GM19025 (cell line): Measurements from ENCODE around the gene B4GALNT2.
A peak's percentile ranks its signal among the peaks of the same experiment; 100 is the strongest.

Experiments
- ATAC-seq: cut with Tn5 transposase; IDR thresholded peaks from one replicate; pipeline ENCODE4 v1.9.1; 2021; ENCODE audit warnings: mild to moderate bottlenecking, low read depth, moderate library complexity; ENCODE audit not compliant: unreplicated experiment

B4GALNT2 gene

GRCh38 chr17:49209061-49209571 is 76.5 kb downstream of the B4GALNT2 start:
- ATAC-seq: no peak

- peak; percentile 89 for ATAC-seq
Measured at GRCh38 chr17:49210158-49211029, 77.8 kb downstream of the B4GALNT2 start, which contains the start of the genes ABI3 and GNGT2. Gene ABI3, plus strand, starts transcription at chr17:49210707. Its CDS starts 18 bp downstream, at chr17:49210725. Gene GNGT2, minus strand, starts transcription at chr17:49210574. Its CDS starts 3,152 bp downstream, at chr17:49207422.

GRCh38 chr17:49213399-49213798 is 80.8 kb downstream of the B4GALNT2 start:
- ATAC-seq: no peak

- no peak for ATAC-seq
Measured at GRCh38 chr17:49213847-49214246, 81.3 kb downstream of the B4GALNT2 start.

- no peak for ATAC-seq
Measured at GRCh38 chr17:49214676-49215360, 82.2 kb downstream of the B4GALNT2 start.

- ATAC-seq: no peak
Measured at GRCh38 chr17:49216482-49216881, 83.9 kb downstream of the B4GALNT2 start.

- ATAC-seq: no peak
Measured at GRCh38 chr17:49216953-49217650, 84.5 kb downstream of the B4GALNT2 start.

GRCh38 chr17:49217651-49218413 is 85.3 kb downstream of the B4GALNT2 start:
- ATAC-seq: peak; percentile 53

GRCh38 chr17:49218941-49219913 is 86.7 kb downstream of the B4GALNT2 start:
- ATAC-seq: no peak

- ATAC-seq: no peak
Measured at GRCh38 chr17:49219987-49220386, 87.4 kb downstream of the B4GALNT2 start.

GRCh38 chr17:49223168-49223516 is 90.6 kb downstream of the B4GALNT2 start:
- ATAC-seq: no peak

GRCh38 chr17:49223517-49224197 is 91.1 kb downstream of the B4GALNT2 start:
- ATAC-seq: no peak

GRCh38 chr17:49224198-49224996 is 91.8 kb downstream of the B4GALNT2 start:
- no peak for ATAC-seq

GRCh38 chr17:49224997-49225337 is 92.4 kb downstream of the B4GALNT2 start:
- ATAC-seq: no peak

- ATAC-seq: no peak
Measured at GRCh38 chr17:49225554-49226236, 93.1 kb downstream of the B4GALNT2 start.
